ENCODE measurements around the gene SLAMF7.

DNA sequence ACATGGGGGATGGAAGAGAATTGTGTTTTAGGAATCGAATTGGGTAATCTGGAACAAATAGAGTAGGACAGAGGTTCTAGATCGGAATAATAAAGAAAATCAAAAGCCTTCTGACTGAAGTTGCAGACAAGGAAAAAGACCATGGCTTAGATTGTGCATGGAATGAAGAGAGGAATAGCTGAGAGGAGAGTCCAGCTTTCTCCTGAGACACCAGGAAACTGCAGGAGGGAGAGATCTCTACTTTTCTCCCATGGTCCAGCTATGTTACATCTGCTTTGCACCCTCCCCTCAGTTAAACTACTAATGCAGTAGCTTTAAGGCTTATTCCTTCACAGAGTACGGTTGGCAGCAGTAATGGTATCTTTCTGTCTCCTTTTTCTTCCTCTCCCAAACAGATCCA, 13.4 kb downstream of the SLAMF7 start:
- TF ChIP-seq, protein P1, sequence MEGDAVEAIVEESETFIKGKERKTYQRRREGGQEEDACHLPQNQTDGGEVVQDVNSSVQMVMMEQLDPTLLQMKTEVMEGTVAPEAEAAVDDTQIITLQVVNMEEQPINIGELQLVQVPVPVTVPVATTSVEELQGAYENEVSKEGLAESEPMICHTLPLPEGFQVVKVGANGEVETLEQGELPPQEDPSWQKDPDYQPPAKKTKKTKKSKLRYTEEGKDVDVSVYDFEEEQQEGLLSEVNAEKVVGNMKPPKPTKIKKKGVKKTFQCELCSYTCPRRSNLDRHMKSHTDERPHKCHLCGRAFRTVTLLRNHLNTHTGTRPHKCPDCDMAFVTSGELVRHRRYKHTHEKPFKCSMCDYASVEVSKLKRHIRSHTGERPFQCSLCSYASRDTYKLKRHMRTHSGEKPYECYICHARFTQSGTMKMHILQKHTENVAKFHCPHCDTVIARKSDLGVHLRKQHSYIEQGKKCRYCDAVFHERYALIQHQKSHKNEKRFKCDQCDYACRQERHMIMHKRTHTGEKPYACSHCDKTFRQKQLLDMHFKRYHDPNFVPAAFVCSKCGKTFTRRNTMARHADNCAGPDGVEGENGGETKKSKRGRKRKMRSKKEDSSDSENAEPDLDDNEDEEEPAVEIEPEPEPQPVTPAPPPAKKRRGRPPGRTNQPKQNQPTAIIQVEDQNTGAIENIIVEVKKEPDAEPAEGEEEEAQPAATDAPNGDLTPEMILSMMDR (conservative IDR thresholded peaks at IDR 0.05 in 1 of 2, IDR thresholded peaks at IDR 0.05 in 1 of 2; ENCODE audit: low read depth in 1 of 2, low read length in 2 of 2): no peak
- no peak for TF ChIP-seq EZH2 (IDR thresholded peaks at IDR 0.05; ENCODE audit: low read length, missing control alignments)

Measured in fibroblast of lung (primary cell).